NT2/D1 (cell line): ENCODE data around the gene PTPN22.

Experiments
- YY1 ChIP-seq: IDR thresholded peaks from 2 replicates; pipeline ENCODE4 v1.6.1; 2011; ENCODE audit not compliant: insufficient read length, insufficient read depth
- ZNF274 ChIP-seq: IDR thresholded peaks from 2 replicates; pipeline ENCODE4 v1.6.1; 2011; ENCODE audit warnings: mild to moderate bottlenecking, low read depth, low read length

- no peak for TF ChIP-seq YY1
- no peak for TF ChIP-seq ZNF274
Observed at GRCh38 chr1:113898241-113898814, 26.8 kb upstream of the PTPN22 start.
